ENCODE results near the gene PCBP3. TPM values are rescaled to one million over a fixed set of nuclear protein-coding genes. Genes with fewer than 3 reads are reported as not detected.

Gene PCBP3
- total and polyA plus RNA-seq, 2 of the 8 experiments (the other 6 are each of a cell fraction or from before 2014, with no cell fraction given), result 3.5 to 6.3 TPM

DNA sequence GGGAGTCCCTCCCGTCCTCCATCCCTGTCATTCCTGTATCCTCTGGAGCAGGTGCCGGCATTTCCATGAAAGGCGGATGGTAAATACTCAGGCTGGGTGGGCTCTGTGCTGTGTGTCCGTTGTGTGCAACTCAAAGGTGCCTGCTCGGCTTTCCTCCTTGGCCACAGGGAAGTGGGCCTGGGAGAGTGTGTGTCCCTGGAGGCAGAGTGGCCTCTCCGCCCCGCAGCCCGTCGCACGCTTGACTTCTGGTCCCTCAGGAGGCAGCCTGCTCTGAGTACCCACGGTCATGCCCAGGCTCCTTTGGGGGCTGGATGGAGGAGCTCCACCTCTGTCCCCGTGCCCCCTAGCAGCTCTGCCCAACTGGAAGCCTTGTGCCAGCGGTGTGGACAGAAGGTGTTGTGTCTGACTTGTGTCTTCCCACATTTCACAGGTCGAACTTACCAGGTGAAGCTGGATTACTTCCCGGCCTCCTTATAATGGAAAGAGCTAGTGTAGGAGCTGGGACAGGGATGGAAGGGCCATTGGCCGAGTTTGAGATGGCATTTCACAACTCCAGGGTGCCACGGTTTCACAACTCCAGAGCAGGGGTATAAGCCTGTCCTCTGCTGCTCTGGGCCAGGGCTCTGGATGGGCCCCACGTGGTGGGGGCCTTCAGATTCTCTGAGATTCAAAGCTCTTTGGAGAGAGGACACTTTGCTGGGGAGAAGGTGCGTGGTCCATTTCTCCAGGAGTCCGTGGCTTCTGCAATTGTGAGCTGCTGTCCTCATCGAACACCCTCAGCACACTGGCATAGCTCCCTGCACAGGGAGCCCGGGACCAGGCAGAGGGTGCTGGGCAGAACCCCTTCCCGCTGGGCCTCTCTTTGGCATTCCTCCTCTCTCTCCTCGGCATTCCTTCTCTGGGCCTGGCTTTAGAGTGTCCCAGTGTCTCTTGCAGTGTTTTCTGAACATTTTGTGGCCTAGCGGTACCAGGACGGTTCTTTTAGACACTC, 185.3 kb downstream of the PCBP3 start:
- H2AFZ ChIP-seq (ENCODE audit: low read length), result no peak overlapping the region
- H3K4me1 ChIP-seq (replicated peaks in 1 of 4; ENCODE audit: control insufficient read depth in 3 of 4, insufficient read depth in 4 of 4, low read length in 3 of 4), result no peaks in the 10 kb centered on the region; a peak in 1 of 7 replicates
- no peak overlapping the region for H2BK12ac ChIP-seq (ENCODE audit: low read depth, low read length)
- no peak overlapping the region for H2BK120ac ChIP-seq (replicated peaks; ENCODE audit: low read depth, low read length)
- no peak overlapping the region for H3K4ac ChIP-seq (replicated peaks; ENCODE audit: insufficient read length, low read depth, low read length)
- H3K18ac ChIP-seq (ENCODE audit: extremely low read depth, low read length), result no peak overlapping the region
- H3K27me3 ChIP-seq (replicated peaks in 1 of 4; ENCODE audit: control insufficient read depth in 3 of 4, extremely low read depth in 1 of 4, insufficient read depth in 3 of 4, low read length in 3 of 4), result no peaks in the 10 kb centered on the region
- peak overlapping the region; percentile 7; the same call in 1 of the 2 replicates for H4K8ac ChIP-seq (ENCODE audit: extremely low read depth, insufficient read depth, low read length)
- no peak overlapping the region for H3K4me3 ChIP-seq (ENCODE audit: extremely low read depth in 1 of 4, insufficient read depth in 2 of 4, low read depth in 3 of 4, low read length in 4 of 4)
- H3K4me2 ChIP-seq (ENCODE audit: insufficient read depth in 1 of 2, low read depth in 2 of 2, low read length in 2 of 2), result no peak overlapping the region
- no peak overlapping the region for H2BK15ac ChIP-seq (ENCODE audit: low read length)
- H3K27ac ChIP-seq (ENCODE audit: low read depth, low read length), result no peak overlapping the region
- DNase-seq (ENCODE audit: low read depth in 1 of 2, low spot score in 2 of 2), result peak in 1 of 2 experiments; percentile 43
- WGBS, 2 experiments (ENCODE audit: extremely low coverage in 1 of 2, insufficient coverage in 1 of 2, insufficient read length in 1 of 2, insufficient replicate concordance in 2 of 2, low coverage in 1 of 2, low lambda C conversion rate in 2 of 2, missing lambda C conversion rate in 1 of 2), result 82% methylated on average over 26 of the region's 26 CpGs; no CpG with 5 or more reads in 1 of the 2 experiments
- H4K20me1 ChIP-seq (replicated peaks in 1 of 2; ENCODE audit: control insufficient read depth in 1 of 2, insufficient read depth in 2 of 2, low read length in 2 of 2), result no peaks in the 10 kb centered on the region
- H2AK5ac ChIP-seq (ENCODE audit: low read depth, low read length), result 0 out of 2 replicates have a peak overlapping the region, but pooled peaks have one; percentile 53
- no peaks in the 10 kb centered on the region for H3K79me1 ChIP-seq (ENCODE audit: low read depth, low read length)
- H3K23me2 ChIP-seq (ENCODE audit: low read depth, low read length), result no peaks in the 10 kb centered on the region
- H4K91ac ChIP-seq (replicated peaks; ENCODE audit: insufficient read length, low read length), result no peak overlapping the region
- no peak overlapping the region for H3K23ac ChIP-seq (ENCODE audit: insufficient read length)
- no peaks in the 10 kb centered on the region for H3K36me3 ChIP-seq (ENCODE audit: control insufficient read depth in 2 of 4, insufficient read depth in 4 of 4, low read length in 3 of 4)
- no peak overlapping the region for H2BK5ac ChIP-seq (ENCODE audit: low read depth, low read length)
- H3K56ac ChIP-seq (replicated peaks; ENCODE audit: insufficient read length, low read depth, low read length), result no peak overlapping the region
- H3K9me3 ChIP-seq (ENCODE audit: insufficient read depth in 2 of 2, low read depth in 1 of 2, low read length in 1 of 2), result no peaks in the 10 kb centered on the region
- POLR2A ChIA-PET (ENCODE audit: partially characterized antibody), result interaction anchor here (0.6 kb wide), 1 partner anchor 276 kb away, joined by 3 read pairs; no protein-coding TSS in a partner anchor
- CTCF ChIA-PET (ENCODE audit: partially characterized antibody), result interaction anchor here (1.0 to 2.3 kb wide), 3 partner anchors 8 to 233 kb away, joined by 3 to 6 read pairs (median 4); no protein-coding TSS in a partner anchor
- no peak overlapping the region for H4K5ac ChIP-seq (ENCODE audit: insufficient read length, low read depth, low read length)
- H3K9ac ChIP-seq (replicated peaks in 1 of 4; ENCODE audit: extremely low read depth in 1 of 4, low read depth in 3 of 4, low read length in 3 of 4), result no peak overlapping the region
- no peak for FAIRE-seq
- no peak overlapping the region for H2BK20ac ChIP-seq (ENCODE audit: low read length)
- H3K14ac ChIP-seq (ENCODE audit: insufficient read length), result no peak overlapping the region
- no peaks in the 10 kb centered on the region for H3K79me2 ChIP-seq (ENCODE audit: control insufficient read depth in 1 of 2, insufficient read depth in 2 of 2, low read length in 2 of 2)
- TF ChIP-seq CEBPB (IDR thresholded peaks at IDR 0.05; ENCODE audit: low read depth, low read length), result no peak
- no peak for TF ChIP-seq RBBP5 (IDR thresholded peaks at IDR 0.05; ENCODE audit: borderline replicate concordance, low read depth, low read length)
- TF ChIP-seq YY1 (IDR thresholded peaks at IDR 0.05; ENCODE audit: low read depth, low read length), result no peak
- TF ChIP-seq KDM5A (IDR thresholded peaks at IDR 0.05; ENCODE audit: low read length), result no peak
- TF ChIP-seq RAD21 (IDR thresholded peaks at IDR 0.05 in 1 of 2, conservative IDR thresholded peaks at IDR 0.05 in 1 of 2; ENCODE audit: low read depth in 2 of 2, low read length in 2 of 2), result no peak
- no peak for TF ChIP-seq TBP (IDR thresholded peaks at IDR 0.05; ENCODE audit: low read depth, low read length)
- TF ChIP-seq SUZ12 (IDR thresholded peaks at IDR 0.05; ENCODE audit: low read length), result no peak
- no peak for TF ChIP-seq TCF12 (IDR thresholded peaks at IDR 0.05; ENCODE audit: low read depth, low read length)
- no peak for TF ChIP-seq POLR2AphosphoS5 (IDR thresholded peaks at IDR 0.05; ENCODE audit: low read depth, low read length)
- no peak for TF ChIP-seq ZNF274 (IDR thresholded peaks at IDR 0.05; ENCODE audit: borderline replicate concordance, extremely low read depth, low read length)
- TF ChIP-seq RFX5 (IDR thresholded peaks at IDR 0.05; ENCODE audit: borderline replicate concordance, low read depth, low read length), result no peak
- TF ChIP-seq EGR1 (IDR thresholded peaks at IDR 0.05; ENCODE audit: borderline replicate concordance, low read depth, low read length), result no peak
